ENCODE results near the gene SOWAHD.

GRCh38 chrX:119758731-119759247 is 401 bp downstream of the SOWAHD start:
- TF ChIP-seq CTCF (IDR thresholded peaks at IDR 0.05; ENCODE audit: low read depth, low read length) (no peak), POLR2A (IDR thresholded peaks at IDR 0.05; ENCODE audit: extremely low read depth, insufficient read length) (no peak), MAX (IDR thresholded peaks at IDR 0.05; ENCODE audit: low read depth, low read length) (no peak)
